ENCODE results near the gene FBXW5.

The FBXW5 gene

GRCh38 chr9:136977223-136977622 is 32.7 kb upstream of the FBXW5 start, which contains the start of gene PTGDS:
PTGDS (plus strand) TSS chr9:136977504; CDS start chr9:136977579, 75 bp downstream.
- no peak for DNase-seq

- DNase-seq = no peak
Measured at GRCh38 chr9:136975644-136976043, 31.1 kb upstream of the FBXW5 start.

GRCh38 chr9:136974817-136975535 is 30.4 kb upstream of the FBXW5 start:
- DNase-seq = no peak

- no peak for DNase-seq
Measured at GRCh38 chr9:136973618-136974617, 29.4 kb upstream of the FBXW5 start.

- DNase-seq = no peak
Measured at GRCh38 chr9:136972743-136973142, 28.2 kb upstream of the FBXW5 start.

- DNase-seq = no peak
Measured at GRCh38 chr9:136972335-136972734, 27.8 kb upstream of the FBXW5 start.

- DNase-seq = no peak
Measured at GRCh38 chr9:136971746-136972145, 27.2 kb upstream of the FBXW5 start.

- DNase-seq = no peak
Measured at GRCh38 chr9:136970361-136970760, 25.8 kb upstream of the FBXW5 start.

- DNase-seq = no peak
Measured at GRCh38 chr9:136969774-136970173, 25.2 kb upstream of the FBXW5 start.

GRCh38 chr9:136969150-136969549 is 24.6 kb upstream of the FBXW5 start:
- no peak for DNase-seq

- no peak for DNase-seq
Measured at GRCh38 chr9:136968333-136969127, 24.0 kb upstream of the FBXW5 start.

GRCh38 chr9:136965771-136966484 is 21.4 kb upstream of the FBXW5 start:
- no peak for DNase-seq

- DNase-seq = no peak
Measured at GRCh38 chr9:136964833-136965422, 20.4 kb upstream of the FBXW5 start.

- no peak for DNase-seq
Measured at GRCh38 chr9:136964171-136964689, 19.7 kb upstream of the FBXW5 start.

- no peak for DNase-seq
Measured at GRCh38 chr9:136963751-136964150, 19.2 kb upstream of the FBXW5 start.

GRCh38 chr9:136963341-136963740 is 18.8 kb upstream of the FBXW5 start:
- DNase-seq = no peak

- DNase-seq = no peak
Measured at GRCh38 chr9:136962701-136963248, 18.2 kb upstream of the FBXW5 start.

GRCh38 chr9:136962163-136962562 is 17.6 kb upstream of the FBXW5 start:
- no peak for DNase-seq

- DNase-seq = no peak
Measured at GRCh38 chr9:136961279-136962065, 16.9 kb upstream of the FBXW5 start.

GRCh38 chr9:136960938-136961275 is 16.4 kb upstream of the FBXW5 start:
- no peak for DNase-seq

All from NCI-H1930 (cell line).